AG04450 (cell line): ENCODE data around the gene RNF112. TPM values are rescaled to one million over a fixed set of nuclear protein-coding genes. Genes with fewer than 3 reads are reported as not detected.

ENCODE experiments used
- CTCF ChIA-PET: fragments of 300-600, 350-600 bp; formaldehyde crosslinking; extraction: SDS; loops from one replicate; lab custom pipeline; 2022; ENCODE audit warnings: antibody characterized with exemption, inconsistent platforms; lab: Charles Lee
- POLR2A ChIA-PET: fragments of 350-600 bp; formaldehyde crosslinking; extraction: SDS; loops from one replicate; lab custom pipeline; 2021; ENCODE audit warnings: antibody characterized with exemption, inconsistent platforms; lab: Yijun Ruan, JAX
- DNase-seq: peaks from one replicate; pipeline ENCODE4 v3.0.0-alpha.2; 2011; ENCODE audit warnings: low read depth, low spot score
- H3K27ac ChIP-seq: one replicate; pipeline ENCODE4 v1.5.1; 2012; ENCODE audit warnings: low read depth, low read length, control low read depth
- H3K27me3 ChIP-seq: one replicate; pipeline ENCODE4 v1.6.0; 2012; ENCODE audit warnings: low read length; ENCODE audit not compliant: control insufficient read depth, insufficient read depth
- H3K4me3 ChIP-seq: 2 replicates; pipeline ENCODE4 v1.5.1; 2011; ENCODE audit warnings: mild to moderate bottlenecking, low read depth, low read length, control low read depth
- H3K9me3 ChIP-seq: 2 replicates; pipeline ENCODE4 v1.5.1; 2012; ENCODE audit warnings: low read length; ENCODE audit not compliant: control insufficient read depth, insufficient read depth
- CTCF ChIP-seq: IDR thresholded peaks from 2 replicates; pipeline ENCODE4 v1.5.1; 2011; ENCODE audit warnings: low read depth, low read length, control low read depth, inconsistent platforms
- polyA plus RNA-seq: library from polyadenylated mRNA; depleted of rRNA; stranded (reverse); fragments of >200 nt; gene quantifications from 2 replicates; pipeline ENCODE4 v1.2.3, GENCODE V29; 2011

The RNF112 gene
- polyA plus RNA-seq, 1 experiment, result 3.3 TPM

GRCh38 chr17:19363114-19363438 is 48.0 kb upstream of the RNF112 start:
- Histone ChIP-seq H3K27me3 (no peaks in the 10 kb centered on the region), H3K4me3 (peak overlapping the region; percentile 87), H3K27ac (no peak overlapping the region), H3K9me3 (no peaks in the 10 kb centered on the region)
- no peak for TF ChIP-seq CTCF
- ChIA-PET POLR2A (interaction anchor here (1.1 to 2.3 kb wide), 4 partner anchors 15 to 399 kb away, joined by 5 to 24 read pairs (median 12); partner anchors contain the start of genes ALDH3A2 and MAPK7), CTCF (interaction anchor here (0.6 to 5.2 kb wide), 35 partner anchors 9 to 434 kb away, joined by 3 to 99 read pairs (median 4); partner anchors contain the start of genes ALDH3A2 and MAPK7)
- DNase-seq, result no peak

GRCh38 chr17:19363460-19364035 is 47.5 kb upstream of the RNF112 start:
- H3K9me3 ChIP-seq, result no peaks in the 10 kb centered on the region
- no peak overlapping the region for H3K4me3 ChIP-seq
- no peaks in the 10 kb centered on the region for H3K27me3 ChIP-seq
- TF ChIP-seq CTCF, result no peak
- H3K27ac ChIP-seq, result no peak overlapping the region
- POLR2A ChIA-PET, result interaction anchor here (1.1 to 2.3 kb wide), 4 partner anchors 15 to 399 kb away, joined by 5 to 24 read pairs (median 12); partner anchors contain the start of genes ALDH3A2 and MAPK7
- no peak for DNase-seq
- CTCF ChIA-PET, result interaction anchor here (0.6 to 5.2 kb wide), 31 partner anchors 9 to 433 kb away, joined by 3 to 99 read pairs (median 4); partner anchors contain the start of genes ALDH3A2 and MAPK7

DNA sequence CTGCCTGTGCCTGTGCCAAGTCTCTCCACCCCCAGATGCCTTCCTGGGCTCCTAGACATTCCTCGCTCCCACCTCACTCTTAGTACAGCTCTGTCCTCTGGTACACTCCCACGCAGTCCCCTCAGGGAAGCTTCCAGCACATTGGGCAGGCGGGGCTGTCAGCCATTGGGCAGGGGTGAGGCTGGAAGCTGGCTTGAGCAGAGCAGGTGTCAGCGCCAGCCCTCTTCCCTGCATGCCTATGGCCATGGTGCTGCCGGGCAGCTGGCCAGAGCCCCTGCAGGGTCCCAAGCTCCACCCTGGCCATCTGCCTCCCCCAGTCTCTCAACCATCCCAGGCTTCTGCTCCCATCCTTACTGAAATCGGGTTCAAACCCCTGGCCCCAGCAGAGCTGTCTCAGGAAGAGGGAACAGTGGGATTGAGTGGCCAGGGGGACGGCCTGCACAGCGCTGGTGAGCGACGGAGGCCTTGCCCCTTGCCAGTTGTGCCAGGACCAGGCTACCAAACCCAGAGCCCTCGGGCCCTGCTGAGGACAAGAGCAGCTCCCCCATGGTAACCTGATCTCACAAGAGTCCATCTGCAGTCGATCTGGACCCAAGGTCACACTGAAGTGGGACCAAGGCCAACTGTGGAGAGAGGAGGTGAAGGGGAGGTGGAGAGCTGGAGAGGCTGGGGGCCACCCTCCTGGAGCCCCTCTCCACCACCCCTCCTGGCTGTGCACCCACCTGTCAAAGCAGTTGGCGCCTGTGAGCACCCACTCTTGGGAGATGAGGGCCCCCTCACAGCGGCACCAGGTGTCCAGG is 46.1 kb upstream of the RNF112 start:
- Histone ChIP-seq H3K4me3 (no peak overlapping the region), H3K27ac (no peak overlapping the region), H3K27me3 (no peaks in the 10 kb centered on the region), H3K9me3 (no peaks in the 10 kb centered on the region)
- ChIA-PET CTCF (interaction anchor here (2.0 to 5.2 kb wide), 3 partner anchors 13 to 400 kb away, joined by 5 to 99 read pairs (median 97); partner anchors contain the start of gene MAPK7), POLR2A (interaction anchor here (0.7 to 1.3 kb wide), 5 partner anchors 13 to 84 kb away, joined by 3 to 5 read pairs (median 4); partner anchors contain the start of genes MAPK7 and MFAP4)
- TF ChIP-seq CTCF, result no peak
- no peak for DNase-seq

- Histone ChIP-seq H3K27ac (no peak overlapping the region), H3K4me3 (no peak overlapping the region), H3K9me3 (no peaks in the 10 kb centered on the region), H3K27me3 (no peaks in the 10 kb centered on the region)
- ChIA-PET CTCF (interaction anchor here (0.6 to 5.2 kb wide), 5 partner anchors 12 to 399 kb away, joined by 3 to 99 read pairs (median 9); partner anchors contain the start of gene MAPK7), POLR2A (interaction anchor here (0.7 to 0.9 kb wide), 2 partner anchors 12 to 19 kb away, joined by 3 to 4 read pairs; partner anchors contain the start of gene MAPK7)
- no peak for DNase-seq
- TF ChIP-seq CTCF, result no peak
Measured at GRCh38 chr17:19365499-19365817, 45.6 kb upstream of the RNF112 start.
